Astrocyte (in vitro differentiated cells and primary cell): ENCODE results near the gene CD58.

Experiments
- EZH2 ChIP-seq: IDR thresholded peaks from 2 replicates; pipeline ENCODE4 v1.6.1; 2012; ENCODE audit warnings: mild to moderate bottlenecking, low read length, inconsistent platforms; ENCODE audit not compliant: insufficient read depth
- TF ChIP-seq, protein P1 (sequence below): IDR thresholded peaks from 2 replicates; pipeline ENCODE4 v1.5.1; 2011; ENCODE audit warnings: low read depth, mild to moderate bottlenecking, inconsistent platforms, low read length, moderate library complexity; ENCODE audit not compliant: insufficient read depth

DNA sequence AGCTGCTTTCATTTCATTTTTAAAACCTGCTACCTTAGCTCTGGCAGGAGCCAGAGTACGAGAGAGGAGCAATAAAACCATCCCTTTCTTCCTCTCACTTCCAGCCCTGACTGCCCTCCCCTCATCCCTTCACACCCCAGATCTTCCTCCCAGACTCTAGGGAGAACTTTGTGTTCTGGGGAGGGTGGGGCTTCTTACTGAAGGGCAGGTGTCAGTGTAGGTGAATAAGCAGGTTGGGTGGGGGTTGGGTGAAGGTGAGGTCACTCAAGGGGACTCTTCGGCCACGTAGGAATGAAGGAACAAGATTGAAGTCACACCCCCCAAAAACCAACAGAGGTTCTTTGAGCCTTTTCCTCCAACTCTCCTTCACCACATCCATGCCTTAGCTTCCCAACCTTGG is 88.9 kb downstream of the CD58 start:
- TF ChIP-seq, protein P1, sequence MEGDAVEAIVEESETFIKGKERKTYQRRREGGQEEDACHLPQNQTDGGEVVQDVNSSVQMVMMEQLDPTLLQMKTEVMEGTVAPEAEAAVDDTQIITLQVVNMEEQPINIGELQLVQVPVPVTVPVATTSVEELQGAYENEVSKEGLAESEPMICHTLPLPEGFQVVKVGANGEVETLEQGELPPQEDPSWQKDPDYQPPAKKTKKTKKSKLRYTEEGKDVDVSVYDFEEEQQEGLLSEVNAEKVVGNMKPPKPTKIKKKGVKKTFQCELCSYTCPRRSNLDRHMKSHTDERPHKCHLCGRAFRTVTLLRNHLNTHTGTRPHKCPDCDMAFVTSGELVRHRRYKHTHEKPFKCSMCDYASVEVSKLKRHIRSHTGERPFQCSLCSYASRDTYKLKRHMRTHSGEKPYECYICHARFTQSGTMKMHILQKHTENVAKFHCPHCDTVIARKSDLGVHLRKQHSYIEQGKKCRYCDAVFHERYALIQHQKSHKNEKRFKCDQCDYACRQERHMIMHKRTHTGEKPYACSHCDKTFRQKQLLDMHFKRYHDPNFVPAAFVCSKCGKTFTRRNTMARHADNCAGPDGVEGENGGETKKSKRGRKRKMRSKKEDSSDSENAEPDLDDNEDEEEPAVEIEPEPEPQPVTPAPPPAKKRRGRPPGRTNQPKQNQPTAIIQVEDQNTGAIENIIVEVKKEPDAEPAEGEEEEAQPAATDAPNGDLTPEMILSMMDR = no peak
- no peak for TF ChIP-seq EZH2
